Measurements from ENCODE around the gene ATP8B3.

GRCh38 chr19:1808395-1808731, 3.7 kb downstream of the ATP8B3 start:
- no peak for TF ChIP-seq CTCF (IDR thresholded peaks at IDR 0.05 in 8 of 11, conservative IDR thresholded peaks at IDR 0.05 in 3 of 11)
- TF ChIP-seq POLR2A (IDR thresholded peaks at IDR 0.05), result no peak
- TF ChIP-seq POLR2AphosphoS5 (IDR thresholded peaks at IDR 0.05), result no peak

Data from spleen (tissue), 7 donors.